GM19099 (cell line): ENCODE measurements around the gene RPS6KA3.

ENCODE experiments used
- POLR2A ChIP-seq: IDR thresholded peaks from 3 replicates; pipeline ENCODE4 v1.6.1; 2011; ENCODE audit warnings: low read depth; ENCODE audit not compliant: insufficient read length; ENCODE audit errors: extremely low read depth

The RPS6KA3 gene

GRCh38 chrX:20240201-20240600 is 26.5 kb downstream of the RPS6KA3 start:
- TF ChIP-seq POLR2A, result no peak

- no peak for TF ChIP-seq POLR2A
These were observed 28.8 kb downstream of the RPS6KA3 start for GRCh38 chrX:20237864-20238263.

GRCh38 chrX:20235755-20236154 is 31.0 kb downstream of the RPS6KA3 start:
- no peak for TF ChIP-seq POLR2A

GRCh38 chrX:20233336-20233735 is 33.4 kb downstream of the RPS6KA3 start:
- no peak for TF ChIP-seq POLR2A

GRCh38 chrX:20231598-20231997 is 35.1 kb downstream of the RPS6KA3 start:
- no peak for TF ChIP-seq POLR2A

- TF ChIP-seq POLR2A, result no peak
These were observed 36.3 kb downstream of the RPS6KA3 start for GRCh38 chrX:20230406-20230805.

- no peak for TF ChIP-seq POLR2A
These were observed 37.6 kb downstream of the RPS6KA3 start for GRCh38 chrX:20229155-20229554.

- no peak for TF ChIP-seq POLR2A
These were observed 38.5 kb downstream of the RPS6KA3 start for GRCh38 chrX:20228245-20228644.

- TF ChIP-seq POLR2A, result no peak
These were observed 39.6 kb downstream of the RPS6KA3 start for GRCh38 chrX:20227116-20227515.

GRCh38 chrX:20225488-20225833 is 41.2 kb downstream of the RPS6KA3 start:
- TF ChIP-seq POLR2A, result no peak

- no peak for TF ChIP-seq POLR2A
These were observed 41.8 kb downstream of the RPS6KA3 start for GRCh38 chrX:20224814-20225487.

GRCh38 chrX:20221902-20222301 is 44.8 kb downstream of the RPS6KA3 start:
- no peak for TF ChIP-seq POLR2A

- no peak for TF ChIP-seq POLR2A
These were observed 47.7 kb downstream of the RPS6KA3 start for GRCh38 chrX:20218836-20219505.

- no peak for TF ChIP-seq POLR2A
These were observed 48.8 kb downstream of the RPS6KA3 start for GRCh38 chrX:20217906-20218305.

- TF ChIP-seq POLR2A, result no peak
These were observed 49.4 kb downstream of the RPS6KA3 start for GRCh38 chrX:20217271-20217670.

GRCh38 chrX:20215565-20215964 is 51.1 kb downstream of the RPS6KA3 start:
- TF ChIP-seq POLR2A, result no peak
